ENCODE data around the gene CD276. TPM values are rescaled to one million over a fixed set of nuclear protein-coding genes. Genes with fewer than 3 reads are reported as not detected.

Gene CD276
- total RNA-seq, 2 experiments from 2014 or later, result not detected

DNA sequence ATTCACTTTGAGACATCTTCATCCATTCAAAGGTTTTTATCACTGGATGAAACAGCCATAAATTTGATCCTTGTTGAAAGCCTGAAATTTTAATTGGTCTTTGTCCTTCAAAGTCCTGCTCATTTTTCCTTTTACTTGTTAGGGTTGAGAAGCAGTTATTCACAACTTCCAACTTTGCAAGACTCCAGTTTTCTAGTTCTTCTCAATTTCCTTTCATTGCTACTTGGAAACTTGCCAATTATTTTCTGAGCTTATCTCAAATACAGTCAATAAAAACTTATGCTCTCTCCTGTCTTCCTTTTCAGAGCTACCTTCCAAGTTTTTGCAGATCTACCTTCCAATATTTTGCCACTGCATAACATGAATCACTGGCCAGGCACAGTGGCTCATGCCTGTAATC lies 23.7 kb upstream of the CD276 start:
- intact Hi-C loops (cut with DNase I, micrococcal nuclease), result no loop called here
- no peak overlapping the region for H3K27ac Mint-ChIP-seq
- Histone ChIP-seq H3K9me3 (ENCODE audit: control insufficient read depth in 1 of 2, insufficient read depth in 1 of 2, low read length in 2 of 2) (no peaks in the 10 kb centered on the region), H3K36me3 (ENCODE audit: insufficient read depth, low read length) (no peaks in the 10 kb centered on the region), H3K27me3 (ENCODE audit: control insufficient read depth in 1 of 2, insufficient read depth in 2 of 2, low read length in 2 of 2) (peaks cover 0 to 11% of the 10 kb centered on the region in 2 experiments), H3K4me1 (ENCODE audit: insufficient read depth, low read length) (no peaks in the 10 kb centered on the region), H3K27ac (ENCODE audit: low read depth in 1 of 2, low read length in 2 of 2) (no peak overlapping the region), H3K4me3 (ENCODE audit: low read length) (no peak overlapping the region)
- peaks cover 12% of the 10 kb centered on the region for H3K4me1 Mint-ChIP-seq (ENCODE audit: low read depth)
- CTCF ChIA-PET, result no interaction called here
- POLR2A ChIA-PET, result no interaction called here
- peaks cover 46% of the 10 kb centered on the region for H3K27me3 Mint-ChIP-seq
- no peaks in the 10 kb centered on the region for H3K9me3 Mint-ChIP-seq
- ATAC-seq (ENCODE audit: poor library complexity) (no peak), DNase-seq (no peak)
- no peaks in the 10 kb centered on the region for H3K36me3 Mint-ChIP-seq (ENCODE audit: low read depth)
- H3K4me3 Mint-ChIP-seq, result no peak overlapping the region
- TF ChIP-seq, protein P1, sequence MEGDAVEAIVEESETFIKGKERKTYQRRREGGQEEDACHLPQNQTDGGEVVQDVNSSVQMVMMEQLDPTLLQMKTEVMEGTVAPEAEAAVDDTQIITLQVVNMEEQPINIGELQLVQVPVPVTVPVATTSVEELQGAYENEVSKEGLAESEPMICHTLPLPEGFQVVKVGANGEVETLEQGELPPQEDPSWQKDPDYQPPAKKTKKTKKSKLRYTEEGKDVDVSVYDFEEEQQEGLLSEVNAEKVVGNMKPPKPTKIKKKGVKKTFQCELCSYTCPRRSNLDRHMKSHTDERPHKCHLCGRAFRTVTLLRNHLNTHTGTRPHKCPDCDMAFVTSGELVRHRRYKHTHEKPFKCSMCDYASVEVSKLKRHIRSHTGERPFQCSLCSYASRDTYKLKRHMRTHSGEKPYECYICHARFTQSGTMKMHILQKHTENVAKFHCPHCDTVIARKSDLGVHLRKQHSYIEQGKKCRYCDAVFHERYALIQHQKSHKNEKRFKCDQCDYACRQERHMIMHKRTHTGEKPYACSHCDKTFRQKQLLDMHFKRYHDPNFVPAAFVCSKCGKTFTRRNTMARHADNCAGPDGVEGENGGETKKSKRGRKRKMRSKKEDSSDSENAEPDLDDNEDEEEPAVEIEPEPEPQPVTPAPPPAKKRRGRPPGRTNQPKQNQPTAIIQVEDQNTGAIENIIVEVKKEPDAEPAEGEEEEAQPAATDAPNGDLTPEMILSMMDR (IDR thresholded peaks at IDR 0.05), result no peak

DNA sequence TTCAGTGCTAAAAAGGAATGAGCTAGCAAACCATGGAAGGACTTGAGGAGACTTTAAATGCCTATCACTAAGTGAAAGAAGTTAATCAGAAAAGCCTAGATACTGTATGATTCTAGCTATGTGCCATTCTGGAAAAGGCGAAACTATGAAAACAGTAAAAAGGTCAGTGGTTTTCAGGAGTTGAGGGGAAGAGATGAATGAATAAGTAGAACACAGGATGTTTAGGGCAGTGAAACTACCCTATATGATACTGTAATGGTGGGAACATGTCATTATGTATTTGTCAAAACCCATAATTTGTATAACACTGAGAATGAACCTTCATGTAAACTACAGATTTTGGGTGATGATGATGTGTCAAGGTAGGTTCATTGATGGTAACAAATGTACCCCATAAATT lies 9.6 kb upstream of the CD276 start:
- Mint-ChIP-seq H3K27ac (no peak overlapping the region), H3K4me3 (no peak overlapping the region), H3K4me1 (ENCODE audit: low read depth) (no peaks in the 10 kb centered on the region), H3K9me3 (no peaks in the 10 kb centered on the region), H3K27me3 (peaks cover 52% of the 10 kb centered on the region), H3K36me3 (ENCODE audit: low read depth) (no peaks in the 10 kb centered on the region)
- intact Hi-C loops (cut with DNase I, micrococcal nuclease), result no loop called here
- Histone ChIP-seq H3K9me3 (ENCODE audit: control insufficient read depth in 1 of 2, insufficient read depth in 1 of 2, low read length in 2 of 2) (no peaks in the 10 kb centered on the region), H3K36me3 (ENCODE audit: insufficient read depth, low read length) (no peaks in the 10 kb centered on the region), H3K4me3 (ENCODE audit: low read length) (no peak overlapping the region), H3K27ac (ENCODE audit: low read depth in 1 of 2, low read length in 2 of 2) (no peak overlapping the region), H3K4me1 (ENCODE audit: insufficient read depth, low read length) (no peaks in the 10 kb centered on the region), H3K27me3 (ENCODE audit: control insufficient read depth in 1 of 2, insufficient read depth in 2 of 2, low read length in 2 of 2) (peaks cover 27 to 37% of the 10 kb centered on the region in 2 experiments)
- DNase-seq (no peak), ATAC-seq (ENCODE audit: poor library complexity) (no peak)
- TF ChIP-seq, protein P1 (IDR thresholded peaks at IDR 0.05), result no peak
- ChIA-PET CTCF (interaction anchor here (1.2 kb wide), 1 partner anchor 30 kb away, joined by 4 read pairs; no protein-coding TSS in a partner anchor), POLR2A (no interaction called here)

DNA sequence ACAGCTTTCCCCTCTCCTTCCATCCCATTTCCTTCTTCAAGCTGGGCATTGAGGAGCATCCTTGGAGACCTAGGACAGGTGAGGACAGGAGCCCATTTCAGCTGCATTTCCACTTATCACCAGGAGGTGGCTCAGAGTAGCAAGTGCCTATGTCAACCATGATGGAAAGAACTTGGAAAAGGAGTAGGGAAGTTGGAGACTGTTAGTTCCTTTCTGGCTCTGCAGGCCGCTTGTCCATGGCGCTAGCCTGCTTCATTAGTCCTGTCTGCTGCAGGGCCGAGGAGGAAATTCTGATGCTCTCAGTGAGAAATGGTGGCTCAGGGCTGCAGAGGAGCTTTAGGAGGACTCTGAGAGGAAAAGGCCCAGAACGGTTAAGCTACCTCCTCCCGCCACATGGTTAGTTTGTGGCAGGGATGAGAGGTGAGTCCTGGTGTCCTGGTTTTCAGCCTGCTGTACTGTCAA lies 7.0 kb upstream of the CD276 start:
- Histone ChIP-seq H3K4me1 (ENCODE audit: insufficient read depth, low read length) (no peaks in the 10 kb centered on the region), H3K4me3 (ENCODE audit: low read length) (no peak overlapping the region), H3K9me3 (ENCODE audit: control insufficient read depth in 1 of 2, insufficient read depth in 1 of 2, low read length in 2 of 2) (no peaks in the 10 kb centered on the region), H3K27me3 (ENCODE audit: control insufficient read depth in 1 of 2, insufficient read depth in 2 of 2, low read length in 2 of 2) (peaks cover 12 to 26% of the 10 kb centered on the region in 2 experiments), H3K36me3 (ENCODE audit: insufficient read depth, low read length) (no peaks in the 10 kb centered on the region), H3K27ac (ENCODE audit: low read depth in 1 of 2, low read length in 2 of 2) (no peak overlapping the region)
- TF ChIP-seq, protein P1 (IDR thresholded peaks at IDR 0.05), result peak; percentile 86
- ChIA-PET POLR2A (interaction anchor here (0.6 to 1.2 kb wide), 3 partner anchors 20 to 41 kb away, joined by 3 to 6 read pairs (median 4); no protein-coding TSS in a partner anchor), CTCF (interaction anchor here (0.8 to 3.4 kb wide), 9 partner anchors 9 to 59 kb away, joined by 3 to 67 read pairs (median 7); no protein-coding TSS in a partner anchor)
- intact Hi-C loops (cut with DNase I, micrococcal nuclease), result loop anchor here (1.0 kb wide), 2 partner anchors 23 to 27 kb away; no protein-coding TSS in a partner anchor
- DNase-seq (peak; percentile 23 to 76 (median 43)), ATAC-seq (ENCODE audit: poor library complexity) (peak; percentile 41)
- Mint-ChIP-seq H3K9me3 (no peaks in the 10 kb centered on the region), H3K27me3 (peaks cover 41% of the 10 kb centered on the region), H3K27ac (no peak overlapping the region), H3K36me3 (ENCODE audit: low read depth) (no peaks in the 10 kb centered on the region), H3K4me1 (ENCODE audit: low read depth) (no peaks in the 10 kb centered on the region), H3K4me3 (no peak overlapping the region)

All from CD4-positive, alpha-beta T cell (primary cell).